Subcutaneous abdominal adipose tissue (tissue), 5 donors: ENCODE measurements around the gene ANKRD27.

Source experiments
- H3K27ac ChIP-seq: one replicate; pipeline ENCODE4 v1.7.0; 2013; ENCODE audit warnings: low read depth, mild to moderate bottlenecking, inconsistent platforms, low read length, moderate library complexity
- H3K27me3 ChIP-seq, 5 donors: one replicate each; pipeline ENCODE4 v1.7.0; 2013; ENCODE audit warnings: low read length in 5 of 5, inconsistent platforms in 1 of 5; ENCODE audit not compliant: control insufficient read depth in 5 of 5, insufficient read depth in 4 of 5
- H3K36me3 ChIP-seq, 5 donors: one replicate each; pipeline ENCODE4 v1.7.0; 2013; ENCODE audit warnings: low read length in 5 of 5; ENCODE audit not compliant: control insufficient read depth in 5 of 5, insufficient read depth in 5 of 5
- H3K4me1 ChIP-seq, 5 donors: one replicate each; pipeline ENCODE4 v1.7.0; 2013; ENCODE audit warnings: low read length in 5 of 5, mild to moderate bottlenecking in 3 of 5, moderate library complexity in 1 of 5; ENCODE audit not compliant: control insufficient read depth in 5 of 5, insufficient read depth in 5 of 5
- H3K4me3 ChIP-seq, 5 donors: one replicate each; pipeline ENCODE4 v1.7.0; 2013; ENCODE audit warnings: low read length in 5 of 5, low read depth in 1 of 5
- H3K9ac ChIP-seq, 5 donors: one replicate each; pipeline ENCODE4 v1.7.0; 2013; ENCODE audit warnings: low read length in 5 of 5, mild to moderate bottlenecking in 4 of 5, moderate library complexity in 3 of 5
- H3K9me3 ChIP-seq, 5 donors: one replicate each; pipeline ENCODE4 v1.7.0; 2013; ENCODE audit warnings: low read length in 5 of 5; ENCODE audit not compliant: control insufficient read depth in 5 of 5
- donor health status: healthy.
- donor health status: healthy.
- donor health status: healthy.
- donor health status: healthy.
- donor health status: healthy.

The ANKRD27 gene

DNA sequence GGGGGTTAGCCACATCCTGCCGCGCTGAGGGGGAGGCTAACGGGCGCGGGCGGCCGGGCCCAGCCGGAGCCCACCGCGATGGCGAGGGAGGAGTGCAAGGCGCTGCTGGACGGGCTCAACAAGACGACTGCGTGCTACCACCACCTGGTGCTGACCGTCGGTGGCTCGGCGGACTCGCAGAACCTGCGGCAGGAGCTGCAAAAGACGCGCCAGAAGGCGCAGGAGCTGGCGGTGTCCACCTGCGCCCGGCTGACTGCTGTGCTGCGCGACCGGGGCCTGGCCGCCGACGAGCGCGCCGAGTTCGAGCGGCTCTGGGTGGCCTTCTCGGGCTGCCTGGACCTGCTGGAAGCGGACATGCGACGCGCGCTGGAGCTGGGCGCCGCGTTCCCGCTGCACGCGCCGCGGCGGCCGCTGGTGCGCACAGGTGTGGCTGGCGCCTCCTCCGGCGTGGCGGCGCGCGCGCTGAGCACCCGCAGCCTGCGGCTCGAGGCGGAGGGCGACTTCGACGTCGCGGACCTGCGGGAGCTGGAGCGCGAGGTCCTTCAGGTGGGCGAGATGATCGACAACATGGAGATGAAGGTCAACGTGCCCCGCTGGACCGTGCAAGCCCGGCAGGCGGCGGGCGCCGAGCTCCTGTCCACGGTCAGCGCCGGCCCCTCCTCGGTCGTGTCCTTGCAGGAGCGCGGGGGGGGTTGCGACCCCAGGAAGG is 1.4 kb upstream of the ANKRD27 start:
- Histone ChIP-seq H3K9ac (peak overlapping the region in 2 of 5 donors; percentile 30 to 47), H3K4me3 (peak overlapping the region in 4 of 5 donors; percentile 84 to 93 (median 92)), H3K27ac (no peak overlapping the region)

DNA sequence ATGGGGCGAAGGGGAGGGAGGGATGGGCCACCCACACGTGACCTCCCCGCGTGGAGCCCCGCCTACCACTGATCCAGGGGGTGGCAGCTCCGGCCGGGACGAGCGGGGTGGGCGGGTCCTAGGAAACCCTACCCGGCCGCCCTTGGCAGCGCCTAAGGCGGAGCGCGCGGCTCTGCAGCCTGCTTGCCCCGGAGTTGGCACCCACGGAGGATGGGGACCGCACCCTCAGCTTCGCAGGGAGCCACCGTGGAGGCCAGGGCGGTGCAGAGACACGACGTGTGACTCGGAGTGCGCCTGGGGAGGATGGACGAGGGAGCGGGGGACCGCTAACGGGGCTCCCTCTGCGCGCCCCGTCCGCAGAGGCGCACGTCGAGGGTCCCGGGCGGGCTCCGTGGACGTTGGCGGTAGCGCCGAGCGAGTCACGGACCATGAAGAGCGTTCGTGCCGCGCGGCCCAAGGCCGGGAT is 773 bp upstream of the ANKRD27 start, which contains the start of gene RGS9BP:
TSS of gene RGS9BP (plus strand) at position 129 of the 466 bp plus-strand sequence. CDS start 416 bp downstream, outside the sequence.
- H3K27ac ChIP-seq, result no peak within 1 kb of the TSS

More for the DNA sequence above, 1.4 kb upstream of the ANKRD27 start:
- H3K4me1 ChIP-seq, result peaks cover 10 to 50% (median 33%) of the 10 kb centered on the region in 5 donors
- H3K9me3 ChIP-seq, result no peaks in the 10 kb centered on the region
- peaks cover 3 to 12% (median 6%) of the 10 kb centered on the region in 5 donors for H3K27me3 ChIP-seq
- no peaks in the 10 kb centered on the region for H3K36me3 ChIP-seq

DNA sequence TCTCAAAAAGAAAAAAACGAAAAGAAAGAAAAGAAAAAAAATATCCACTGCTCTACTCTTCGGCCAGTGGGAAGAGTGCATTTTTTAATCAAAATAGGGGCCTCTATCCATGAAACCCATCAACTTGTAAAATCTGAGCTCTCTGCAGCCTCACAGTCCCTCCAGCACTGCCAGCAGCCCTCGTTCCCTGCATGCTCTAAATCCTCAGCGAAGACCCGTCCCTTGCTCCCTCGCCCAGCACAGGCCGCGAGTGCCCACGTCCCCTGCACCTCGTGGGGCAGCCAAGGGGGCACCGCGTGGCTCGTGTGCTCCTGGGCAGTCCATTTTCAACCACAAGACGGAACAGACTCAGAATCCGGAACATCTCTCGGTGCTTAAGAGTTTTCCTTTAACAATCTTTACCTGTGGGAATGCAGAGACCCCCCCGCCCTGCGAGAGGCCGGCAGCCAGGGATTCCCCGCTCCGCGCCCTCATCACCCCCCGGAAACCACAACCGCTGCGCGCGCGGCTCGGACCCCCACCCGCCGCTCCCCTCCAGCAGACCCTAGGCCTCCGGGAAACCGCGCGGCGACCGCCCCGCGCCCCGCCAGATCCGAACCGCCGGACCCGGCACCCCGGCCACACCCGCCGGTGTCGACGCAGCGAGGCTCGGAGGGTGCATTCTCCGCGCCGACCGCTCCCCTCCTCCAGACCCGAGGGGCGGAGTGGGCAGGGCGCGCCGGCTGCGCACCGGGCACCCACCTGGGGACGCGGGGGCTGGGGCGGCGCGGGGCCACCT is 638 bp downstream of the ANKRD27 start:
- H3K27me3 ChIP-seq, result peaks cover 3 to 12% (median 6%) of the 10 kb centered on the region in 5 donors
- peak overlapping the region; percentile 54 to 93 (median 91) for H3K4me3 ChIP-seq
- no peak overlapping the region for H3K27ac ChIP-seq
- no peaks in the 10 kb centered on the region for H3K9me3 ChIP-seq
- H3K4me1 ChIP-seq, result peaks cover 10 to 50% (median 33%) of the 10 kb centered on the region in 5 donors
- H3K36me3 ChIP-seq, result no peaks in the 10 kb centered on the region
- peak overlapping the region in 4 of 5 donors; percentile 66 to 86 (median 76) for H3K9ac ChIP-seq

More for the DNA sequence above, 773 bp upstream of the ANKRD27 start, which contains the start of gene RGS9BP:
- peak within 1 kb of the TSS in 4 of 5 donors; percentile 66 to 86 (median 76) for H3K9ac ChIP-seq
- peak within 1 kb of the TSS; percentile 61 to 93 (median 91) for H3K4me3 ChIP-seq
- no peaks in the 10 kb centered on the region for H3K36me3 ChIP-seq
- H3K27me3 ChIP-seq, result peaks cover 3 to 12% (median 6%) of the 10 kb centered on the region in 5 donors
- peaks cover 10 to 50% (median 33%) of the 10 kb centered on the region in 5 donors for H3K4me1 ChIP-seq
- H3K9me3 ChIP-seq, result no peaks in the 10 kb centered on the region

DNA sequence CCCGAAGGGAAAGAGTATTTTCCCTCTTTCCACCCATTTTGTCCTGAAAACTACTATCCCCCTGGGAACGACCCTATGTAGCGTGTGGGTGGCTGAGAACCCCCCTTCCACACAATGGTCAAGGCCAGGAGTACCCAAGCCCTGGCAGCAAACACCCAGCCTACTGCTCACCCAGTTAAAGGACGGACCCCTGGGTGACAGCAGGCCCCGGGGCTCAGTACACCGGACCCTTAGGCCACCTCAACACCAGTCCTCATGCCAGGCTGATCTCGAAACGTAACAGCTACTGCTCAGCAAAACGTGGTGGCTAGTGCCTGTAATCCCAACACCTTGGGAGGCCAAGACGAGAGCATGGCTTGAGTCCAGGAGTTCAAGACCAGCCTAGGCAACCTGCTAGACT is 1.4 kb downstream of the ANKRD27 start:
- Histone ChIP-seq H3K4me1 (peaks cover 10 to 50% (median 33%) of the 10 kb centered on the region in 5 donors), H3K4me3 (peak overlapping the region in 1 of 5 donors; percentile 93), H3K27ac (no peak overlapping the region), H3K9ac (peak overlapping the region in 1 of 5 donors; percentile 19), H3K9me3 (no peaks in the 10 kb centered on the region), H3K36me3 (no peaks in the 10 kb centered on the region), H3K27me3 (peaks cover 3 to 12% (median 6%) of the 10 kb centered on the region in 5 donors)

DNA sequence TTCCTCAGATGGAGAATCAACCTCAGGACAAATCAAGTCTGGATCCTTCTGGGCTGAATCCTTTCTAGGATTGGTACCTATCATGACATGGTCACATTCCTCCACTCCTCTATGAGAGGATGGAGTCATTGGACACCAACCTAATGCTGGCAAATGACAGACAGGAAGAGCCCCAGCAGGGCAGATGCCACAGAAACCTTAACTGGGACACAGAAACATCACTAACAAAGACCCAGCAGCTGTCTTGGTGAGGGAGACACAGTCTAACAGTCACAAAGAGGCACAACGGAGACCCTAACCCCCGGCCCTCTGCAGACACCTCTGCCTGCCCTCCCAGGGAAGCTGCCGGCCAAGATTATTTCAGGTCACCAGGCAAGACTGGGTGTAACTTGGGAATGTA is 2.1 kb downstream of the ANKRD27 start:
- Histone ChIP-seq H3K4me3 (no peak overlapping the region), H3K27ac (no peak overlapping the region), H3K27me3 (peaks cover 3 to 12% (median 6%) of the 10 kb centered on the region in 5 donors), H3K9ac (peak overlapping the region in 2 of 5 donors; percentile 19 to 38), H3K4me1 (peaks cover 10 to 50% (median 33%) of the 10 kb centered on the region in 5 donors), H3K9me3 (no peaks in the 10 kb centered on the region), H3K36me3 (no peaks in the 10 kb centered on the region)

DNA sequence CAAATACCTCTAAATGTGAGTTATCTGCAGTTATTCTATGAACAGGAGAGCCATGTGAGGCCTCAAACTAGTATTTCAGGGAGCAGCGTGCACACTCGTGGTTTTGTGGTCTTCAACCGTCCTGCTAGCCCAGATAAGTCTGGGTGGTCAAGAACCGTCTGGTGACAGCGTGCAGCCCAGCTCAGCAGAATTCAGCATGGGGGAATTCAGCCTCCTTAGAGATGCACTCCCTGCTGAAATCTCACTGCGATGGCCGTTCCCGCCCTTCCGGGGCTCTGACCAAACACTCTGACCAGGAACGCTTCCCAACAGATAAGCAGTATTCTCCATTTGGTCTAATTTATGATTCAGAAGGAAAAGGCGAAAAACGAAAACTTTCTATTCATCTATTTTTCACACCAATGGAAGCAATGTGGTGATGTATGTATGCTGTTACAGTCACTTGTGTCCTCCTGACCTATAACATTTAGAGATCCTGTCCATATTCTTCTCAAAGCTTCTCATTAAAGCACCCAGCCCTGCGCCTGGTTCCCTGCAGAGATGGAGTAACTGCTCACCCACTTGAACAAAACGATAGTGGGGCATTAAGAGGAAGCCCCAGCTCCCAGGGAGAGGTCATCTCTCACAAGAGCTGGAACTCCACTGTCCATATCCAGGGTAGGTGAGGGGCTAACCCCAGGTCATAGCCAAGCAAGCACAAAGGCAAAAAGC is 2.9 kb downstream of the ANKRD27 start:
- Histone ChIP-seq H3K4me3 (no peak overlapping the region), H3K9ac (no peak overlapping the region), H3K4me1 (peaks cover 10 to 47% (median 33%) of the 10 kb centered on the region in 5 donors), H3K27ac (no peak overlapping the region), H3K9me3 (no peaks in the 10 kb centered on the region), H3K36me3 (peaks cover 0 to 2% (median under 1%) of the 10 kb centered on the region in 5 donors), H3K27me3 (peaks cover 3 to 11% (median 5%) of the 10 kb centered on the region in 5 donors)

DNA sequence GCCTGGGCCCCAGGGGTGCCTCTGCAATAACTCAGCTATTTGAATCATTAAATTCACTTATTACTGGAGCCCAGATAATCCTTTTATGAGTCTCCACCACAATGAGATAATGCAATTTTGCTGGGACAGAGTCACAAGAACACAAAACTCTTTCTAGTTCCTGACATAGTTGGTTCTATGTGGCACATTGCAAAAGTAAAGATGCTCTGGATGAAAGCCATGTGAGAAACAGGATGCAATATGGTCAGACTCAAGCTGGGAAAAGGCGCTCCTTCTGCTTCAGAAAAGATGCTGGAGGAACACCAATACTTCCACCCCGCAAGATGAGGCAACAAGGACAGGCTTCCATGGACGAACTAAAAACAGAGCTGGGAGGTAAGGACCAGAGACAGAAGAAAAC is 5.7 kb downstream of the ANKRD27 start:
- peaks cover 10 to 25% (median 20%) of the 10 kb centered on the region in 5 donors for H3K4me1 ChIP-seq
- H3K36me3 ChIP-seq, result peaks cover 0 to 5% (median 3%) of the 10 kb centered on the region in 5 donors
- no peak overlapping the region for H3K9ac ChIP-seq
- H3K27me3 ChIP-seq, result no peaks in the 10 kb centered on the region
- no peak overlapping the region for H3K4me3 ChIP-seq
- H3K27ac ChIP-seq, result no peak overlapping the region
- H3K9me3 ChIP-seq, result no peaks in the 10 kb centered on the region

DNA sequence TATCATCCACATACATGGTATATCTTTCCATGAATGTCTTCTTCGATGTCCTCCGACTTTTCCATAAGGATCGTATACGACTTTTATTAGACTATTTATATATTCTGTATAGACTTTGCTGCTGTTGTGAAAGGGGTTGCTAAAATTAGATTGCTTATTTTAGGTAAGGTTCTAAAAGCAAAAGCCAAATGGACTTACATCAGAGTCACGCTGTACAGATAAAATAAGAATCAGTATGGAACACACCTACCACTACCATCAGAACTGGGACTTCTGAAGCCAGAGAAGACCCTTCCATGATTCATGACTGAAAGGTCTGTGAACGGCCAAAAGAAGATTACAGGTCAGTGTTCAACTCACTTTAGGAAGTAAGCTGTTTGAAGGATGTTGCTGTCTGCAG is 8.9 kb downstream of the ANKRD27 start:
- Histone ChIP-seq H3K9ac (no peak overlapping the region), H3K36me3 (peaks cover 0 to 5% (median 3%) of the 10 kb centered on the region in 5 donors), H3K4me3 (no peak overlapping the region), H3K4me1 (peaks cover 0 to 6% (median 0%) of the 10 kb centered on the region in 5 donors), H3K9me3 (no peaks in the 10 kb centered on the region), H3K27ac (no peak overlapping the region), H3K27me3 (no peaks in the 10 kb centered on the region)

DNA sequence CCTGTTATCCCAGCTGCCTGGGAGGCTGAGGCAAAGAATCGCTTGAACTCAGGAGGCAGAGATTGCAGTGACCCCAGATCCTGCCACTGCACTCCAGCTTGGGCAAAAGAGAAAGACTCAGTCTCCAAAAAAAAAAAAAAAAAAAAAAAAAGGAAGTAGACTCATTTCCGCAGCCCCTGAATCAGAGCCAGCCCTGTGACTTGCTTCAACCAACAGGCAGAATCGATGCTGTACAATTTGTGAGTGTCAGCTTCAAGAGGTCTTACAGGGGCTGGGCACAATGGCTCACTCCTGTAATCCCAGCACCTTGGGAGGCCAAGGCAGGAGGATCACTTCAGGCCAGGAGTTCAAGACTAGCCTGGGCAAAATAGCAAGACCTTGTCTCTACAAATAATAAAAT is 12.8 kb downstream of the ANKRD27 start:
- no peaks in the 10 kb centered on the region for H3K9me3 ChIP-seq
- H3K27ac ChIP-seq, result no peak overlapping the region

More for the DNA sequence above, 12.8 kb downstream of the ANKRD27 start:
- H3K27me3 ChIP-seq, result no peaks in the 10 kb centered on the region
- H3K4me3 ChIP-seq, result no peak overlapping the region
- H3K36me3 ChIP-seq, result peaks cover 0 to 16% (median 13%) of the 10 kb centered on the region in 5 donors
- H3K9ac ChIP-seq, result no peak overlapping the region
- peaks cover 0 to 12% (median 0%) of the 10 kb centered on the region in 5 donors for H3K4me1 ChIP-seq
